Lower leg skin (tissue), 3 donors: ENCODE data around the gene PEAR1.

Source experiments
- CTCF ChIP-seq, 3 donors: fragments of 450-650 bp; IDR thresholded peaks; one replicate each; pipeline ENCODE4 v1.5.1; 2016; ENCODE audit warnings: antibody characterized with exemption in 3 of 3, mild to moderate bottlenecking in 3 of 3, moderate library complexity in 2 of 3
- POLR2A ChIP-seq, 2 donors: fragments of 450-650 bp; IDR thresholded peaks; one replicate each; pipeline ENCODE4 v1.6.1; 2016 to 2017; ENCODE audit warnings: antibody characterized with exemption in 2 of 2, mild to moderate bottlenecking in 1 of 2, moderate library complexity in 1 of 2

- TF ChIP-seq CTCF (IDR thresholded peaks at IDR 0.05) (no peak), POLR2A (IDR thresholded peaks at IDR 0.05) (no peak)
These were observed 44.4 kb upstream of the PEAR1 start for GRCh38 chr1:156849151-156849496.
